Keratinocyte (primary cell): ENCODE measurements around the gene RALY.

Source experiments
- EZH2 ChIP-seq: IDR thresholded peaks from one replicate; pipeline ENCODE4 v1.6.1; 2012; ENCODE audit warnings: inconsistent platforms, mild to moderate bottlenecking, low read length, moderate library complexity
- TF ChIP-seq, protein P1 (sequence below), 3 experiments: IDR thresholded peaks in 1 of 3; conservative IDR thresholded peaks in 1 of 3; optimal IDR thresholded peaks in 1 of 3; 2 replicates in 2 of 3; 3 replicates in 1 of 3; pipeline versions ENCODE3 to v1.5.1; 2011; ENCODE audit warnings: low read length in 3 of 3, mild to moderate bottlenecking in 3 of 3, moderate library complexity in 2 of 3, control low read depth in 1 of 3, inconsistent platforms in 1 of 3; ENCODE audit not compliant: insufficient read depth in 2 of 3; ENCODE audit errors: extremely low read depth in 1 of 3

DNA sequence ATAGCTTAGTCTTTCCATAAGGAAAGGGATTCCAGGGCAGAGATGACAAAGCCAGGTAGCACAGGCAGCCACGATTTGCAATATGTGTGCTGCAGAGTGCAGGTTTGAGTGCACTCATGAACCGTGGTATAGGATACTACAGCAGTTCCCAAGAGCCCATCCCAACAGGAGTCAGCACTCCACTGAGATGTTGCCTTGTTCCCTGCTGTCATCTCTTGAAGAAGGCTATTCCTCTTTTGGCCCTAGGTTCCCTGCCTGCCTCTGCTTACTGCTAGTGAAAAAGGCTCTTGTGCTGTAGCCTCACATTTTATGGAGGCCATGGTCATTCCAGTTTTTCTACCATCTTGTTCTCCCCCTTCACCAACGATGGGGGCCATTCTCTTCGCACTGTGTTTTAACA, 40.2 kb downstream of the RALY start:
- TF ChIP-seq, protein P1, sequence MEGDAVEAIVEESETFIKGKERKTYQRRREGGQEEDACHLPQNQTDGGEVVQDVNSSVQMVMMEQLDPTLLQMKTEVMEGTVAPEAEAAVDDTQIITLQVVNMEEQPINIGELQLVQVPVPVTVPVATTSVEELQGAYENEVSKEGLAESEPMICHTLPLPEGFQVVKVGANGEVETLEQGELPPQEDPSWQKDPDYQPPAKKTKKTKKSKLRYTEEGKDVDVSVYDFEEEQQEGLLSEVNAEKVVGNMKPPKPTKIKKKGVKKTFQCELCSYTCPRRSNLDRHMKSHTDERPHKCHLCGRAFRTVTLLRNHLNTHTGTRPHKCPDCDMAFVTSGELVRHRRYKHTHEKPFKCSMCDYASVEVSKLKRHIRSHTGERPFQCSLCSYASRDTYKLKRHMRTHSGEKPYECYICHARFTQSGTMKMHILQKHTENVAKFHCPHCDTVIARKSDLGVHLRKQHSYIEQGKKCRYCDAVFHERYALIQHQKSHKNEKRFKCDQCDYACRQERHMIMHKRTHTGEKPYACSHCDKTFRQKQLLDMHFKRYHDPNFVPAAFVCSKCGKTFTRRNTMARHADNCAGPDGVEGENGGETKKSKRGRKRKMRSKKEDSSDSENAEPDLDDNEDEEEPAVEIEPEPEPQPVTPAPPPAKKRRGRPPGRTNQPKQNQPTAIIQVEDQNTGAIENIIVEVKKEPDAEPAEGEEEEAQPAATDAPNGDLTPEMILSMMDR (optimal IDR thresholded peaks at IDR 0.05 in 1 of 3, IDR thresholded peaks at IDR 0.05 in 1 of 3, conservative IDR thresholded peaks at IDR 0.05 in 1 of 3; ENCODE audit: extremely low read depth in 1 of 3, insufficient read depth in 2 of 3, low read length in 3 of 3): no peak
- no peak for TF ChIP-seq EZH2
